ENCODE results near the gene BCAS3. TPM values are rescaled to one million over a fixed set of nuclear protein-coding genes. Genes with fewer than 3 reads are reported as not detected.

The BCAS3 gene
- total RNA-seq, 1 experiment from 2014 or later = 31.0 TPM

DNA sequence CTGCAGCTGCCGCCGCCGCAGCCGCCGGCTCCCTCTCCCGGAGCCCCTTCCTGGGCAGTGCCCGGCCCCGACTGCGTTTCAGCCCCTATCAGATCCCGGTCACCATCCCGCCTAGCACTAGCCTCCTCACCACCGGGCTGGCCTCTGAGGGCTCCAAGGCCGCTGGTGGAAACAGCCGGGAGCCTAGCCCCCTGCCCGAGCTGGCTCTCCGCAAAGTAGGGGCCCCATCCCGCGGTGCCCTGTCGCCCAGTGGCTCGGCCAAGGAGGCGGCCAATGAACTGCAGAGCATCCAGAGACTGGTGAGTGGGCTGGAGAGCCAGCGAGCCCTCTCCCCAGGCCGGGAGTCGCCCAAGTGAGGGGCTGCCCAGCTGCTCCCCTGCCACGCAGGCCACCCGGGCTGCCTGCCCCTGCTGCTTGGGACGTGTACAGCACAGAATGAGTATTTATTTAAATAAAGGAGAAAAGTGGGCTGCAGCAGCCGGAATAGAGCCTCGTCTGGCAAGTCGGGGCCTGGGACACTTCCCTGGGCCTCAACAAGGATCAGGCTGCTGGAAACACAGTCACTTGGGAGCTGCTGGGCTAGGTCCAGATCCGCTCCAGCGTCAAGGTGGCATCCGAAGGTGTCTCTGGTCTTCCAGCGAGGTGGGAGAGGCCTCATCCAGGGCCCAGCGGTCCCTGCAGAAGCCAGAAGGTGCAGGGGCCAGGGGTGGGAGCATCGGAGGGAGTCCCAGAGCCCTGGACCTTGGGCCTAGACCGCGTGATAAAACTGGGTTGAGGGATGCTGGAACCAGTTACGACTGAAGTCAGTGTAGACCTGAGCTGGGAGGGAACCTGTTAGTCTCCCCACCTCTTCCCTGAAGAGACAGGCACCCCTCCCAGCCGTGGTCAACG is 730.7 kb downstream of the BCAS3 start:
- DNase-seq (ENCODE audit: low spot score) = no peak

DNA sequence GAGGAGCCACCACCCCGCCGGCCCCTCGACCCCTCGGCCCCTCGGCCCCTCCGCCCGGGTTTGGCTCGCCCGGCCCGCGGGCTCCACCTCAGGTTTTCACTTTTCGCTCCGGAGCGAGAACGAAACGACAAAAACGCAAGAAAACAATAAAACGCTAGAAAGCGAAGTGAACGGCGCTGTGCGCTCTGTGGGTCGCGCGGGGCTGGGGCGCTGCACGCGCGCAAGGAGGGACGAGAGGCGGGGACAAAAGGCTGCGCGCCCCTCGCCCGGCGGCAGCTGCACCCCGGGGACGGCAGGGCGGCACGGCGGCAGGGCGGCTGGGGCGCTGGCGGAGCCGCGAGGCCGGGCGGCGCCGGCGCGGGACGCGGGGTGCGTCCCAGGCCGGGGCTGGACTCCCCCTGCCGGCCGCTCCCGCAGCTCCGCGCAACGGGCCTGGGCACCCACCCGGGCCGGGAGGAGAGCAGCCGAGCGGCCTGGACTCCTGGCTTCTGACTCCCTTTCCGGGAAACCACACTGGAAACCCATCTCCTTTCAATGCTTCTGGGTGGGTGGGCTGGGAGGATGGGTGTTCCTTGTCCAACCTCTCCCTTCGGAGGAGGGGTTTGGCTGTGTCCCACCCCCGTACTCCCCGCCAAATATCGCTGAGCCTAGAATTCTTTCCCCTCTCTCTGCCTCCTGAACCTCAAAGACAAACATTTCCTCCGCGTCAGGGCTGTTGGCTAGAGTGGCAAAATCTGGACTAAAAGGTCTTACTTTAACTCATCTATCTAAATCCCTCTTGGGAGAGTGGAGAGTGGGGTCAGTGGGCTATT is 731.9 kb downstream of the BCAS3 start:
- DNase-seq (ENCODE audit: low spot score) = peak; percentile 33

- DNase-seq (ENCODE audit: low spot score) = no peak
Measured at GRCh38 chr17:61410141-61411010, 732.7 kb downstream of the BCAS3 start.

- no peak for DNase-seq (ENCODE audit: low spot score)
Measured at GRCh38 chr17:61411011-61411260, 733.3 kb downstream of the BCAS3 start.

DNA sequence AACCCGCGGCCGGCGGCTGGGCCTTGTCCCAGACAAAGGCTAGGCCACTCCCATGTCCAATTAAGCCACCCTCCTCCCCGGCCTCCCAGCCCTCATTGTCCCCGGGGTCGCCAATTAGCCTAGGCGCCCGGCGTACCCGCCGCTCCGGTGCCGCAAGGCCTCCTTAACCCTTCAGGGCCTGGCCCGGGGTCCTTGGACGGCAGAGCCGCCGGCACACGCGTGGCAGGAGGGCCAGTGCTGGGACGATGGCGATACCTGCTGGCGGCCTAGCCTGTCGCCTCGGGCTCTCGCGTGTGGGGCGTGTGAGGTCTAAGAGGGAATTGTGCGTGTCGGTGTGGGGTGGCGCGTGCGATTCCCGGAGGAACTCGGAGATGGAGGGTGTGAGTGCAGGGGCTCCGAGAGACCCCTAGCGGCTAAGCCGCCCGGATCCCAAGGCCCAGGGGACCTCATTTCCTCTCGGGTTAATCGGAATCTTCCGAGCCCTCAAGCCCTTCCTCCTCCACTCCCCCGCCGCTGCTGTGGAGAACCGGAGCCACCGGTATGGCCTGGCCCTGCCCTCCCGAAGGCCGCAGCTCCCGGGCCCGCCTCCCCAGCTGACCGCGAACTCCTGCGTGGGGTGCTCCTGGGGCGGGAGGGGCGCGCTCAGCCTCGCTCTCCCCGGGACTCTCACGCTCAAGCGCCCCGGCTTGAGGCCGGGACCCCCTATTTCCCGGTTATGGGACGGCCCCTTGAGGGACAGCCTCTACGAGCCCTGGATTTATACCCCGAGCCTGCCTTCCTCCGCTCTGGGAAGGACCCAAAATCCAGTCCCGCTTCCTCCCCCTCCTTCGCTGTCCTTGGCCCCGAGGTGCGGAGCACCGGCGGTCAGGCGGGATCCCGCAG is 733.9 kb downstream of the BCAS3 start:
- no peak for DNase-seq (ENCODE audit: low spot score)

DNA sequence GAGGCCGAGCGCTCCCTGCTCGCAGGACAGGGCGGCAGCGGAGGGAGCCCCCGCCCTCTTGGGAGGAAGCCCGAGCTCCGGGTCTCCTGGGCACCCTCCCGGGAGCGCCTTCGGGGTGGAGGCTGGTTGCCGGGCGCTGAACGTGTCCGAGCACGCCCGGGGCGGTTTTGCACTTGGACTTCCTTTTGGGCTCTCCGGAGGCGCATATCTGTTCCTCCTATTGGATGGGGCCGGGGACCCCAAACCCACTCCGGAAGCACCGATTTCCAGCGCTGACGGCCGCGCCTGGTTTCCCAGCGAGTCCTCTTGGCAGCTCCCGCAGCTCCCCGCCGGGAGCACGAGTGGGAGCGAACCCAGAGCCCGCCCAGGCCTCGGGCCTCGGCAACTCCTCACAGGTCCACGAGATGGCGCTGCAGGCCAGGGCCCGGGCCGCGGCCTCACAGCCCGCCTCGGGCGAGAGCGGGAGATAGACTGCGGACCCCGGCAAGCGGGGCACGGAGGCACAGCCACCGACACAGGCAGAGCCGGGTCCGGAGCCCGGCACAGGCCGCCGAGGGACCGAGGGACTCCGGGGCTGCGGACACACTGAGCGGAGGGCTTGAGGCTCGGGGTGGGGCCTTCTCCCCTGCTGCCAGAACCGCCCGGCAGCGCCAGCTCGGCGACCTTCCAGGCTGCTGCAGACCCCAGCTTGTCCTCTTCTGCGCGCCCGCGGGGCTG is 734.6 kb downstream of the BCAS3 start:
- DNase-seq (ENCODE audit: low spot score) = peak; percentile 50

- no peak for DNase-seq (ENCODE audit: low spot score)
Measured at GRCh38 chr17:61412860-61413660, 735.4 kb downstream of the BCAS3 start.

DNA sequence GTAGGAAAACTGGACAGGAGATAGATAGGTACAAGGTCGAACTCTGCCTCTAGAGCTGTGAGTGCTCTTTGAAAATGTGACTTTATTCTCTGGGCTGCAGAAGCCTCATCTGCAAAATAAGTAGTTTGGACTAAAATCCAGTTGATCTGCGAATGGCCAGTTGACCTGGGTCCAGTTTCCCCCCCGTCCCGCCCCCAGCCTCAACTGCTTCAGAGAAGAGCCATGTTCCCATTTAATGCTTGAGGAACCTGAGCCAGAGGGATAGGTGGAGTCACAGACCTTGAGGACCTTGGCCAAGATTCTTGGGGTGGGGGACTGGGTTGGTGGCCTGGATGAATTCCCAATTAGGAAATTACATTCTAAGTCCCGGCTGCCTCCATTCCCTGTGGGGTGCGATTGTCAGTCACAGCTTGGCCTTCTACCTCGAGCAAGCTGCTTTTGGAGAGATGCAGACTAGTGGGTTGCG is 736.0 kb downstream of the BCAS3 start:
- DNase-seq (ENCODE audit: low spot score) = no peak

DNA sequence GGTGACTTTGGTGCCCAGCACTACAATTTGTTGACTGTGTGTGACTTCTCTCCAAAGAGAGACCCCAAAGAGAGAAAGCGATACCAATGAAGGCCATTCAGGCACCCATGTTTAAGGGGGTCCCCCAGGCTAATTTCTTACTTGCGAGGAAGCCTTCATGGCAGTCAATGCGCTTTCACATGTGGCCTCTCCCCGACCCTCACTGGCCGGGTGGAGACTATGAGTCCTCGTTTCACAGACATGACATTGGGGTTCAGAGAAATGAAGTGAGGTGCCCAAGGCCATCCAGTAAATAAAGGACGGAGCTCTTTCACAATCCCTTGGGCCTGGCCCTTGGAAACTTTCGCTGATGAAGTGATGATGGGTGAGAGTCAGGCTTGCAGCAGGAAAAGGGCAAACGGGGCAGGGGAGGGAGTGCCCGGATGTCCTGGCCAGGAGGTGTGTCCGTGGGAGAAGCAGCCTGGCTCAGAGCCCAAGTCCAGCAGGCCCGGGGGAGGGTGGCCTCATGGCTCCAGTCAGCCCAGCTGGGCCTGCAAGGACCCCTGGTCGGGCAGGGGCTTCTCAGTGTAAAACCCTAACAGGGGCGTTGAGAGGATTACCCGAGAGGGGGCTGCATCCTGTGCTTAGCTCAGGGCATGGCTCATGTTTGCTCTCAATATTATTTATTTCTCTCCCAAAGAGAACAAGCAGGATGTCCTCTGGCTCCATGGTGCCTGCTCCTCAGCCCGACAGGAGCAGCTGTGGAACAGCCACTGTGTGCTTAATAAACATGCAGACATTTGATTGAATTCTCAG is 736.7 kb downstream of the BCAS3 start:
- DNase-seq (ENCODE audit: low spot score) = no peak

GRCh38 chr17:61414936-61415251 is 737.2 kb downstream of the BCAS3 start:
- no peak for DNase-seq (ENCODE audit: low spot score)

GRCh38 chr17:61415374-61416210 is 737.9 kb downstream of the BCAS3 start:
- DNase-seq (ENCODE audit: low spot score) = no peak

- DNase-seq (ENCODE audit: low spot score) = no peak
Measured at GRCh38 chr17:61416211-61416539, 738.5 kb downstream of the BCAS3 start.

- DNase-seq (ENCODE audit: low spot score) = peak; percentile 91
Measured at GRCh38 chr17:61416540-61417363, 739.1 kb downstream of the BCAS3 start.

DNA sequence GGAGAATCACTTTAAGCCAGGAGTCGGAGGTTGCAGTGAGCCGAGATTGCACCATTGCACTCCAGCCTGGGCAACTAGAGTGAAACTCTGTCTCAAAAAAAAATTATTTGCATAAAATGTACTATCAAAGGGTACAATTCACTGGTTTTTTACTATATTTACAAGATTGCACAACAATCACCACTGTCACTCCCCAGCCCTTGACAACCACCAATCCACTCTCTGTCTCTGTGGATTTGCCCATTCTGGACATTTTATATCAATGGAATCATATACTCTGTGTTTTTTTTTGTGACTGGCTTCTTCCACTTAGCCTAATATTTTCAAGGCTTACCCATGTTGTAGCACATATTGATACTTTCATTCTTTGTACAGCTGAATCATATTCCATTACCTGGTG is 740.8 kb downstream of the BCAS3 start:
- no peak for DNase-seq (ENCODE audit: low spot score)

DNA sequence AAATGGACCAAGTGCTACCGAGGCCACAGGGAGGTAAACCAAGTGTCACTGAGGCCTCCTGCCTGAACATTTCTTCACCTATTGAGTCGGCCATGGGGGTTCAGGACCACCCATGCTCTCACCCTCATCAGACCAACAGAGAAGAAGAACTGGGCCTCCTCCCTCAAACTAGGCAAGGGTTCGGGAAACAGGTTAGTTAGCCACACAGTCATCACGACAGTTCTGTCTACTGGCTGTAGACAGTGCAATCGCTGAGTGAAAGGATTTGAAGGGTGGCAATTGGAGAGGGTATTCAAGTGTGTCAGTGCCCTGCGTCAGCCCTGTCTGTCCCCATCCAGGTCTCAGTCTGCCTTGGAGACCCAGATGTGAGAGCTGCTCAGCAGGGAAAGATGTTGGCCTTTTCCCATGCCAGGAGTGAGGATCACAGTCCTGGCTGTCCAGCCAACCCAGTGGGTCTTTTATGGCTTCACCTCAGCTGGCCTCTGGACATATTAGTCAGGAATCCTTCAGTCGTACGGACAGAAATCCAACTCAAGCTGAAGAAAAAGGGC is 741.9 kb downstream of the BCAS3 start:
- no peak for DNase-seq (ENCODE audit: low spot score)

DNA sequence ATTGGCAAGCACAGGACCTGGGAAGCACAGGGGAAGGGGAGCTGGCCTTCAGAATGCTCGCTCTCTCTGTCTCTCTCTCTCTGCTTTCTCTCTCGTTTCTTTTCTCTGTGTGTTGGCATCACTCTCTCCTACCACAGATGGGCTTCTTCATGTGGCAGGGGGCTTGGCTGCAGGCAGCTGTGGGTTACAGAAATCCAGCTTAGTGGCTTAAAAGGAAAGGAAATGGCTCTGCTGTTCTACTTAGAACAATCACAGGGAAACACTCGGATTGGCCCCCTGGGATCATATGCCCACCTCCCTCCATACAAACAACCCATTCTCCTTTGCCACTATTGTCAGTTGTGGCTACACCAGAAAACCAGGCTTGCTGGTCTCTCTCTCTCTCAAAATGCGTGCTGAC is 742.4 kb downstream of the BCAS3 start:
- DNase-seq (ENCODE audit: low spot score) = no peak

Measured in A172 (cell line).